HepG2 (cell line): ENCODE data around the gene KCNMB2. TPM values are rescaled to one million over a fixed set of nuclear protein-coding genes. Genes with fewer than 3 reads are reported as not detected.

Experiments
- ATAC-seq: fragments of 200-7000 bp; cut with Tn5 transposase; 3 replicates; pipeline ENCODE4 v1.9.1; 2020; ENCODE audit warnings: mild to moderate bottlenecking, moderate library complexity
- BruUV-seq: library from RNA; stranded (reverse); fragments of 400-500 nt; replicated peaks from 2 replicates; lab custom pipeline; 2021; lab: Mats Ljungman, UMichigan
- CTCF ChIA-PET: fragments of 300-600 bp; formaldehyde crosslinking; extraction: SDS; loops from one replicate; lab custom pipeline; 2021; ENCODE audit warnings: low total read pairs, inconsistent platforms, low intra/inter-chr PET ratio; lab: Yijun Ruan, JAX
- POLR2A ChIA-PET: fragments of 350-600 bp; sonication (Branson Sonifier 250); formaldehyde crosslinking; loops from one replicate; lab custom pipeline; 2020; ENCODE audit warnings: antibody characterized with exemption, inconsistent platforms; lab: Yijun Ruan, JAX
- DNase-seq: peaks from one replicate; pipeline ENCODE4 v3.0.0-alpha.2; 2015; ENCODE audit warnings: low spot score
- FAIRE-seq: peaks from 3 replicates; lab custom pipeline; 2011; peaks lifted over from hg19 to GRCh38; lab: Jason Lieb, UNC
- H2AFZ ChIP-seq: one replicate; pipeline ENCODE4 v1.6.1; 2011; ENCODE audit warnings: low read length, inconsistent platforms
- H3K27ac ChIP-seq: fragments of 300-600 bp; 3 replicates; pipeline ENCODE4 v1.8.0; 2011; ENCODE audit warnings: mixed run types, mild to moderate bottlenecking, mixed read lengths, low read length, inconsistent platforms; ENCODE audit not compliant: insufficient read depth; ENCODE audit errors: extremely low read length
- H3K27me3 ChIP-seq, 2 experiments: fragments of 200-600 bp in 1 of 2; 2 replicates in 1 of 2; 3 replicates in 1 of 2; pipeline versions ENCODE4 v1.6.0 to v1.8.0; 2011; ENCODE audit warnings: low read length in 2 of 2, mild to moderate bottlenecking in 2 of 2, moderate library complexity in 2 of 2, inconsistent platforms in 1 of 2; ENCODE audit not compliant: insufficient read depth in 2 of 2, control insufficient read depth in 1 of 2
- H3K36me3 ChIP-seq, 2 experiments: fragments of 200-600 bp in 1 of 2; replicated peaks in 1 of 2; 2 replicates in 1 of 2; 3 replicates in 1 of 2; pipeline versions ENCODE4 v1.5.1 to v1.8.0; 2011; ENCODE audit warnings: low read length in 2 of 2, inconsistent platforms in 1 of 2; ENCODE audit not compliant: insufficient read depth in 2 of 2, control insufficient read depth in 1 of 2
- H3K4me1 ChIP-seq: 2 replicates; pipeline ENCODE4 v1.5.1; 2012; ENCODE audit warnings: low read length, inconsistent platforms; ENCODE audit not compliant: insufficient read depth
- H3K4me2 ChIP-seq: 2 replicates; pipeline ENCODE4 v1.6.0; 2011; ENCODE audit warnings: low read depth, low read length, inconsistent platforms
- H3K4me3 ChIP-seq, 3 experiments: fragments of 200-600 bp in 1 of 3; sonication (generic), shearing (Covaris generic) in 1 of 3; replicated peaks in 1 of 3; 2 replicates each; pipeline ENCODE4 v1.5.1; 2011 to 2016; ENCODE audit warnings: low read length in 3 of 3, inconsistent platforms in 2 of 3, low read depth in 2 of 3, mild to moderate bottlenecking in 2 of 3, control low read depth in 1 of 3, mixed read lengths in 1 of 3; ENCODE audit not compliant: insufficient read depth in 1 of 3
- H3K79me2 ChIP-seq: one replicate; pipeline ENCODE4 v1.6.1; 2011; ENCODE audit warnings: low read length, inconsistent platforms; ENCODE audit not compliant: insufficient read depth
- H3K9ac ChIP-seq: 2 replicates; pipeline ENCODE4 v1.6.0; 2011; ENCODE audit warnings: mild to moderate bottlenecking, low read depth, low read length, inconsistent platforms; ENCODE audit not compliant: insufficient read depth
- H3K9me3 ChIP-seq: 2 replicates; pipeline ENCODE4 v1.5.1; 2012; ENCODE audit warnings: mild to moderate bottlenecking, low read length
- H4K20me1 ChIP-seq: 2 replicates; pipeline ENCODE4 v1.6.0; 2011; ENCODE audit warnings: inconsistent platforms, mild to moderate bottlenecking, low read length, moderate library complexity; ENCODE audit not compliant: insufficient read depth
- CHD2 ChIP-seq: IDR thresholded peaks from 2 replicates; pipeline ENCODE4 v1.6.1; 2011; ENCODE audit warnings: low read depth, low read length, improper control_type of control experiment
- NFKB2 ChIP-seq: sonication (generic); formaldehyde crosslinking; IDR thresholded peaks from 2 replicates; pipeline ENCODE4 v1.4.0; 2020; ENCODE audit warnings: missing genetic modification reagents, borderline replicate concordance
- PCBP1 ChIP-seq: fragments of 200-400 bp; formaldehyde crosslinking; IDR thresholded peaks from 2 replicates; pipeline ENCODE4 v1.6.1; 2017; ENCODE audit warnings: mild to moderate bottlenecking, low read depth, low read length, borderline replicate concordance
- ZEB1 ChIP-seq: IDR thresholded peaks from 2 replicates; pipeline ENCODE4 v1.6.1; 2012; ENCODE audit warnings: mild to moderate bottlenecking, low read depth, inconsistent platforms; ENCODE audit not compliant: insufficient replicate concordance
- ZFAT ChIP-seq: sonication (generic); formaldehyde crosslinking; conservative IDR thresholded peaks from 2 replicates; pipeline ENCODE4 v1.8.1; 2023; ENCODE audit warnings: missing genetic modification reagents, inconsistent platforms
- ZMYM3 ChIP-seq: sonication (generic); formaldehyde crosslinking; IDR thresholded peaks from 2 replicates; pipeline ENCODE4 v1.5.1; 2020; ENCODE audit warnings: mild to moderate bottlenecking, missing genetic modification reagents
- ZNF136 ChIP-seq: sonication (generic); formaldehyde crosslinking; IDR thresholded peaks from 2 replicates; pipeline ENCODE4 v1.8.1; 2022; ENCODE audit warnings: low read depth, mild to moderate bottlenecking, moderate library complexity, missing genetic modification reagents
- in situ Hi-C: cut with HindIII; loops from 2 replicates; pipeline ENCODE4 v1.10.0; 2017; ENCODE audit warnings: low pct_unique_long_range_greater_than_20kb; ENCODE audit not compliant: extremely low pct_ligation_motif_present
- intact Hi-C: fragments of 100-400 bp; cut with micrococcal nuclease; formaldehyde crosslinking; loops from one replicate; pipeline ENCODE4 v1.10.0; 2022; ENCODE audit not compliant: unreplicated experiment
- polyA plus RNA-seq, 8 experiments: library from polyadenylated mRNA; depleted of rRNA in 3 of 8; stranded (reverse) in 7 of 8; unstranded in 1 of 8; fragments of >200 nt; fragmentation: Illumina TruSeq in 4 of 8; extraction: Trizol in 4 of 8; gene quantifications; 2 replicates each; pipeline versions ENCODE4 v1.2.1 to v1.2.3, GENCODE V29; 2011 to 2016; ENCODE audit warnings: low read depth in 4 of 8, missing spikeins in 1 of 8, mixed read lengths in 1 of 8; ENCODE audit not compliant: insufficient read depth in 1 of 8
- total RNA-seq, 5 experiments: library from RNA; depleted of rRNA; stranded (reverse); fragments of >200 nt; fragmentation: Illumina TruSeq; extraction: Trizol; gene quantifications; 2 replicates each; pipeline ENCODE4 v1.2.3, GENCODE V29; 2016; ENCODE audit warnings: low read depth in 1 of 5
- TF ChIP-seq, protein P1 (sequence below): sonication (generic); formaldehyde crosslinking; IDR thresholded peaks from 2 replicates; pipeline ENCODE4 v1.5.1; 2020; ENCODE audit warnings: mild to moderate bottlenecking, missing genetic modification reagents
- TF ChIP-seq, protein P2 (sequence below): sonication (generic); formaldehyde crosslinking; IDR thresholded peaks from 2 replicates; pipeline ENCODE4 v1.4.0; 2020; ENCODE audit warnings: missing genetic modification reagents, mild to moderate bottlenecking, borderline replicate concordance
- TF ChIP-seq, protein P3 (sequence below): fragments of 450-650 bp; IDR thresholded peaks from 2 replicates; pipeline ENCODE4 v1.6.1; 2017
- TF ChIP-seq, protein P4 (sequence below): sonication (generic); formaldehyde crosslinking; IDR thresholded peaks from 2 replicates; pipeline ENCODE4 v1.4.0; 2020; ENCODE audit warnings: mild to moderate bottlenecking, missing genetic modification reagents

KCNMB2 gene
- total and polyA plus RNA-seq, 2 of the 13 experiments (the other 11 are each of a cell fraction or from before 2014, with no cell fraction given) = not detected

DNA sequence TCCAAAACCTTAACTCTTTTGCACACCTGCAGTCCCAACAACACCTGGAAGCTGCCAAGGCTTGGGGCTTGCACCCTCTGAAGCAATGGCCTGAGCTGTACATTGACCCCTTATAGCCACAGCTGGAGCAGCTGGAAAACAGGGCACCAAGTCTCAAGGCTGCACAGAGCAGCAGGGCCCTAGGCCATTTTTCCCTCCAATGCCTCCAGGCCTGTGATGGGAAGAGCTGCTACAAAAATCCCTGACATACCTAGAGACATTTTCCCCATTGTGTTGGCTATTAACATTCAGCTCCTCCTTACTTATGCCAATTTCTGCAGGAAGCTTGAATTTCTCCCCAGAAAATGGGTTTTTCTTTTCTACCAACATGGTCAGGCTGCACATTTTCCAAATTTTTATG is 304.4 kb downstream of the KCNMB2 start:
- no peak overlapping the region for H3K9ac ChIP-seq
- no peak overlapping the region for H3K4me3 ChIP-seq
- TF ChIP-seq ZEB1 = no peak
- no peak for TF ChIP-seq PCBP1
- TF ChIP-seq, protein P1, sequence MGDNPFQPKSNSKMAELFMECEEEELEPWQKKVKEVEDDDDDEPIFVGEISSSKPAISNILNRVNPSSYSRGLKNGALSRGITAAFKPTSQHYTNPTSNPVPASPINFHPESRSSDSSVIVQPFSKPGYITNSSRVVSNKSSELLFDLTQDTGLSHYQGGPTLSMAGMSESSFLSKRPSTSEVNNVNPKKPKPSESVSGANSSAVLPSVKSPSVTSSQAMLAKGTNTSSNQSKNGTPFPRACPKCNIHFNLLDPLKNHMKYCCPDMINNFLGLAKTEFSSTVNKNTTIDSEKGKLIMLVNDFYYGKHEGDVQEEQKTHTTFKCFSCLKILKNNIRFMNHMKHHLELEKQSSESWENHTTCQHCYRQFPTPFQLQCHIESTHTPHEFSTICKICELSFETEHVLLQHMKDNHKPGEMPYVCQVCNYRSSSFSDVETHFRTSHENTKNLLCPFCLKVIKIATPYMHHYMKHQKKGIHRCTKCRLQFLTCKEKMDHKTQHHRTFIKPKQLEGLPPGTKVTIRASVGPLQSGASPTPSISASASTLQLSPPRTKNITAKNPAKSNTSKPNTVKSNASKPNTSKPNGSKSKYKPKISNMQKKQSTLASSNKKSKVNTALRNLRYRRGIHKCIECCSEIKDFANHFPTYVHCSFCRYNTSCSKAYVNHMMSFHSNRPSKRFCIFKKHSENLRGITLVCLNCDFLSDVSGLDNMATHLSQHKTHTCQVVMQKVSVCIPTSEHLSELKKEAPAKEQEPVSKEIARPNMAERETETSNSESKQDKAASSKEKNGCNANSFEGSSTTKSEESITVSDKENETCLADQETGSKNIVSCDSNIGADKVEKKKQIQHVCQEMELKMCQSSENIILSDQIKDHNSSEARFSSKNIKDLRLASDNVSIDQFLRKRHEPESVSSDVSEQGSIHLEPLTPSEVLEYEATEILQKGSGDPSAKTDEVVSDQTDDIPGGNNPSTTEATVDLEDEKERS (CRISPR knock-in tag) = no peak
- TF ChIP-seq, protein P2, sequence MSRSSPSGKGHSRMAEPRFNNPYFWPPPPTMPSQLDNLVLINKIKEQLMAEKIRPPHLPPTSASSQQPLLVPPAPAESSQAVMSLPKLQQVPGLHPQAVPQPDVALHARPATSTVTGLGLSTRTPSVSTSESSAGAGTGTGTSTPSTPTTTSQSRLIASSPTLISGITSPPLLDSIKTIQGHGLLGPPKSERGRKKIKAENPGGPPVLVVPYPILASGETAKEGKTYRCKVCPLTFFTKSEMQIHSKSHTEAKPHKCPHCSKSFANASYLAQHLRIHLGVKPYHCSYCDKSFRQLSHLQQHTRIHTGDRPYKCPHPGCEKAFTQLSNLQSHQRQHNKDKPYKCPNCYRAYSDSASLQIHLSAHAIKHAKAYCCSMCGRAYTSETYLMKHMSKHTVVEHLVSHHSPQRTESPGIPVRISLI = no peak
- no peak overlapping the region for H3K27ac ChIP-seq
- no peaks in the 10 kb centered on the region for H4K20me1 ChIP-seq
- no peak overlapping the region for H2AFZ ChIP-seq
- H3K36me3 ChIP-seq = no peaks in the 10 kb centered on the region
- in situ Hi-C loops = no loop called here
- no peaks in the 10 kb centered on the region for H3K27me3 ChIP-seq
- BruUV-seq = no TSS peak
- H3K4me2 ChIP-seq = no peak overlapping the region
- no peaks in the 10 kb centered on the region for H3K9me3 ChIP-seq
- FAIRE-seq (no peak), DNase-seq (no peak), ATAC-seq (no peak)
- CTCF ChIA-PET = no interaction called here
- no peaks in the 10 kb centered on the region for H3K79me2 ChIP-seq
- H3K4me1 ChIP-seq = no peaks in the 10 kb centered on the region
- intact Hi-C loops = no loop called here
- POLR2A ChIA-PET = no interaction called here

DNA sequence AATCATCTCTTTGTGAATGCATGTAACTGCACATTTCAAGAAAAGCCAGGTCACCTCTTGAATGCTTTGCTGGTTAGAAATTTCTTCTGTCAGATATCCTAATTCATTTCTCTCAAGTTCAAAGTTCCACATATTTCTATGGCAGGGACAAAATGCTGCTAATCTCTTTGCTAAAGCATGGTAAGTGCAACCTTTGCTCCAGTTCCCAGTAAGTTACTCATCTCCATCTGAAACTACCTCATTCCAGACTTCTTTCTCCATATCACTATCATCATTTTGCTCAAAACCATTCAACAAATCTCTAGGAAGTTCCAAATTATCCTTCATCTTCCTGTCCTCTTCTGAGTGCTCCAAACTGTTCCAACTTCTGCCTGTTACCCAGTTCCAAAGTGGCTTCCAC is 304.8 kb downstream of the KCNMB2 start:
- Histone ChIP-seq H3K4me2 (no peak overlapping the region), H4K20me1 (no peaks in the 10 kb centered on the region), H3K27ac (no peak overlapping the region), H3K4me1 (no peaks in the 10 kb centered on the region), H3K36me3 (no peaks in the 10 kb centered on the region), H3K4me3 (no peak overlapping the region), H2AFZ (no peak overlapping the region), H3K79me2 (no peaks in the 10 kb centered on the region), H3K27me3 (no peaks in the 10 kb centered on the region), H3K9ac (no peak overlapping the region), H3K9me3 (no peaks in the 10 kb centered on the region)
- DNase-seq (no peak), ATAC-seq (no peak), FAIRE-seq (no peak)
- POLR2A ChIA-PET = no interaction called here
- no TSS peak for BruUV-seq
- in situ Hi-C loops (no loop called here), intact Hi-C loops (no loop called here)
- CTCF ChIA-PET = no interaction called here
- TF ChIP-seq ZMYM3 (CRISPR knock-in tag) (no peak), ZNF136 (CRISPR knock-in tag) (no peak), NFKB2 (CRISPR knock-in tag) (no peak), CHD2 (no peak), ZFAT (CRISPR knock-in tag) (no peak)
- TF ChIP-seq, protein P3, sequence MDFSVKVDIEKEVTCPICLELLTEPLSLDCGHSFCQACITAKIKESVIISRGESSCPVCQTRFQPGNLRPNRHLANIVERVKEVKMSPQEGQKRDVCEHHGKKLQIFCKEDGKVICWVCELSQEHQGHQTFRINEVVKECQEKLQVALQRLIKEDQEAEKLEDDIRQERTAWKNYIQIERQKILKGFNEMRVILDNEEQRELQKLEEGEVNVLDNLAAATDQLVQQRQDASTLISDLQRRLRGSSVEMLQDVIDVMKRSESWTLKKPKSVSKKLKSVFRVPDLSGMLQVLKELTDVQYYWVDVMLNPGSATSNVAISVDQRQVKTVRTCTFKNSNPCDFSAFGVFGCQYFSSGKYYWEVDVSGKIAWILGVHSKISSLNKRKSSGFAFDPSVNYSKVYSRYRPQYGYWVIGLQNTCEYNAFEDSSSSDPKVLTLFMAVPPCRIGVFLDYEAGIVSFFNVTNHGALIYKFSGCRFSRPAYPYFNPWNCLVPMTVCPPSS = no peak
- TF ChIP-seq, protein P4, sequence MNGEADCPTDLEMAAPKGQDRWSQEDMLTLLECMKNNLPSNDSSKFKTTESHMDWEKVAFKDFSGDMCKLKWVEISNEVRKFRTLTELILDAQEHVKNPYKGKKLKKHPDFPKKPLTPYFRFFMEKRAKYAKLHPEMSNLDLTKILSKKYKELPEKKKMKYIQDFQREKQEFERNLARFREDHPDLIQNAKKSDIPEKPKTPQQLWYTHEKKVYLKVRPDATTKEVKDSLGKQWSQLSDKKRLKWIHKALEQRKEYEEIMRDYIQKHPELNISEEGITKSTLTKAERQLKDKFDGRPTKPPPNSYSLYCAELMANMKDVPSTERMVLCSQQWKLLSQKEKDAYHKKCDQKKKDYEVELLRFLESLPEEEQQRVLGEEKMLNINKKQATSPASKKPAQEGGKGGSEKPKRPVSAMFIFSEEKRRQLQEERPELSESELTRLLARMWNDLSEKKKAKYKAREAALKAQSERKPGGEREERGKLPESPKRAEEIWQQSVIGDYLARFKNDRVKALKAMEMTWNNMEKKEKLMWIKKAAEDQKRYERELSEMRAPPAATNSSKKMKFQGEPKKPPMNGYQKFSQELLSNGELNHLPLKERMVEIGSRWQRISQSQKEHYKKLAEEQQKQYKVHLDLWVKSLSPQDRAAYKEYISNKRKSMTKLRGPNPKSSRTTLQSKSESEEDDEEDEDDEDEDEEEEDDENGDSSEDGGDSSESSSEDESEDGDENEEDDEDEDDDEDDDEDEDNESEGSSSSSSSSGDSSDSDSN (CRISPR knock-in tag) = no peak
